GM19463 (cell line): ENCODE results near the gene MINDY3.

ENCODE experiments used
- ATAC-seq: cut with Tn5 transposase; IDR thresholded peaks from one replicate; pipeline ENCODE4 v1.9.1; 2021; ENCODE audit warnings: mild to moderate bottlenecking, moderate library complexity; ENCODE audit not compliant: unreplicated experiment

The MINDY3 gene

DNA sequence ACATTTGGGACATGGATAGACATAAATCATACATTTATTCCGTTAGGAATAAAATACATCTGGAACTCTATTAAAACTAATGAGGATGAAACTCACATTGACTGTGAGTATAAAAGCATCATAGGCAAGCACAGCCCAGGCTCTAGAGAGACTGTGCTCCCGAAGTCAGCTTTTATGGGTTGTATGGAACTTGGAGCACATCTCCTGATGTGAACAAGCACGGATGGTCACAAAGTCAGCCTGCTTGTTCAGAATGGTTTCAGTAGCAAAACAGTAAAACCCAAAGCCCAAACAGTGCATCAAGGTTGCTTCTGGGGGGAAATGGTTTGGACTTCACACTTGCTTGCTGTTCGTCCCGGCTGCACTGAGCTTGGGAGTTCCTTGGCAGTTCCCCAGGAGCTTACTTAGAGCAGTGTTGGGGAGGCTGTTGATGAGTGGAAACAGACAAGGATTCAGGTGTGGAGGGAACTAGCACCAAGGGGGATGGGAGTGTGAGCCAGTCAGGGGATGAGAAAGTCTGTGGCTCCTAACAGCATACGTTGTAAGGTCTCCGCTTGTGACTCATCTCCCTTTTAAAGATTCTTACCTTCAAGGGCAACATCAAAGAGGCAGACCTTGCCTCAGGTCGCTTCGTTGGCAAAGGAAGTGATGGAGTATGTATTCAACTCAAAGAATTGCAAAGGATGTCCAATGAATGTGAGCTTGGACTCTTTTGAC lies 120.9 kb downstream of the MINDY3 start:
- ATAC-seq, result no peak

DNA sequence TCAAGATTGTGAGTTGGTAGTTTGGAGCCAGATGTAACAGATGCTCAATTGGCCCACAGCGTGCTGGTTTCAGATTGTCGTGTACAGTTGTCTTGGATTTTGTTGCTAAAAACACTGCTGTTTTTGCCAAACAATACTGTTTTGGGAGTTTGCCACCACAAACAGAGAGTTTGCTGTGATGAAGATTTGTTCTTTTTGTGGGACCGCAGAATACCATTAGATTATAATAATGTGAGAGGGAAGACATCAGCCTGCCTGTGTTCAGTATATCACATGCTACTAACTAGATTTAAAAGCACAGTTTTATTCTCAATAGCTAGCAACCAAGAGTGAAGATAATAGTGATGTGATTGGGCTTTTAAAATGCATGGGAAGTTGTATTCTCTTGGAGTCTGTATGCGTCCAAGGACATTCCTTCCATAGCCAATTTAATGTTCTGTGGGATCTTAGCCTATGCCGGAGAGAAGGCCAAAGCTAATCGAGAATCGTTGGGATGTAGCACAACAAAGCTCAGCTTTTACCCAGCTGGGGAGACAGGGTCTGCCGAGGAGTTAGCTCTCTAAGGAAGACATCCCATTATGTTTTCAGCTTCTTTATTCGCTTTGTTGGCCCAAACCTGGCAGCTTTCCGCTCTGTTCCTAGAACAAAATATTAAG lies 121.9 kb downstream of the MINDY3 start:
- ATAC-seq, result no peak

DNA sequence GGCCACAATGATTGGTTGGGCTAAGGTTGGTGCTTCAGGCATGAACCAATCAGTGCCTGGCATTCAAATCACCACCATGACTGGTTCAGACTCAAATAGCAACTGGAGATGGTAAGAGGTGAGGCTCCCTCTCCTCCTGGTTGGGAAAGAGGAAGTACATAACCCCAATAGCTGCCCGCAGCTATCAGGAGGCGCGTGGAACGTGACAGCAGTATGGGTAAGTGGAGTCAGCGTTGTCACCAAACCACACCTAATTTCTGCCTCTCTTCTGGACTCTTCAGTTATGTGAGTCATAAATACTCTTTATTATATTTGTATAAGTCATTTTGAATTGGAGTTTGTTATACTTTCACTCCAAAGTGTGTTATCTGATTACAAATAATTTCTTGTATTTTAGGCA lies 122.7 kb downstream of the MINDY3 start:
- ATAC-seq, result no peak

DNA sequence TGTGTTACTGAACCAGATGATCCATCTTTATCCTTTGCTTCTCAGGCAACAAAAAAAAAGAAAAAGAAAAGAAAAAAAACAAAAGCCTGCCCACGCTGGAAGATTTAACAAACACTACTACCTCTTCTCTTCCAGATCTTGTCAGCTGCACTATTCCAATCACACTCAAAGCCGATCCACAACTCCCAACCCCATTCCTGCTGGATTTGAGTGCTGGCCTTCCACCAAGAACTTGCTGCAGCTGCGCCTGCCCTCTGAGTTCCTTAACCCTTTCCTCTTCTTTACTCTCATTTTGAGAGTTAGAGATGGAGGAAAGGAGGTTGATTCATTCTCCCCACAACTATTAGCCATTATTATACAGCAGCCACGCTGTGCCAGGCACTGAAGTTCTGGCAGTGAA lies 124.5 kb downstream of the MINDY3 start:
- ATAC-seq, result no peak

DNA sequence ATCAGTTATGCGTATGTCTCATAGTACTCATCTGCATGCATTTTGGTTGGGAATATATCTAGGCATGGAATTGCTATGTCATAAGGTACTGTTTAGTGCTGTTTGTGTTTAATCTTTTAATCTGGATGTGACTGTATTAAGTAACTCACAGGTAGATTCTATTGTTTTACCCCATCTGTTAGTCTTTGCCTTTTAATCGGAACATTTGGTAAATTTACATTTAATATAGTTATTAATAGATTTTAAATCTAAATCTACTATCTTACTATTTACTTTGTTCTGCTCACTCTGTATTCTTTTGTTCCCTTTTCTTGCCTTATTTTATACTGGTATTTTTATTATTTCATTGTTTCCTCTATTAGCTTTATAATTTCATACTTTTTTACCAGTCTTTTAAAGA lies 130.0 kb downstream of the MINDY3 start:
- no peak for ATAC-seq

DNA sequence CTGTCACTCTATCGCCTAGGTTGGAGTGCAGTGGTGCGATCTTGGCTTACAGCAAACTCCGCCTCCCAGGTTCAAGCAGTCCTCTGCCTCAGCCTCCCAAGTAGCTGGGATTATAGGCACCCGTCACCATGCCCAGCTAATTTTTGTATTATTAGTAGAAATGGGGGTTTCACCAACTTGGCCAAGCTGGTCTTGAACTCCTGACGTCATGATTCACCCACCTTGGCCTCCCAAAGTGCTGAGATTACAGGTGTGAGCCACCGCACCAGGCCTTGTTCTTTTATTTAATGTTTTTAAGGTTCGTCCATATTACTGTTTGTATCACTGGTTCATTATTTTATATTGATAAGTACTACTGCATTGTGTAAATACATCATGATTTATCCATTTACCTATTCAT lies 130.4 kb downstream of the MINDY3 start:
- no peak for ATAC-seq
